H1 (cell line): ENCODE data around the gene NSL1. TPM values are rescaled to one million over a fixed set of nuclear protein-coding genes. Genes with fewer than 3 reads are reported as not detected.

Source experiments
- CTCF ChIA-PET: fragments of 300-600 bp; sonication (Branson Sonifier 250); formaldehyde crosslinking; loops from one replicate; lab custom pipeline; 2021; ENCODE audit not compliant: partially characterized antibody; lab: Charles Lee
- POLR2A ChIA-PET: fragments of 300-600 bp; sonication (Branson Sonifier 250); formaldehyde crosslinking; loops from one replicate; lab custom pipeline; 2021; ENCODE audit warnings: inconsistent platforms; ENCODE audit not compliant: partially characterized antibody; lab: Charles Lee
- DNase-seq, 2 experiments: peaks; one replicate each; pipeline versions ENCODE4 v3.0.0 to v3.0.0-alpha.2; 2010 to 2022; ENCODE audit warnings: low spot score in 2 of 2, low read depth in 1 of 2, mixed read lengths in 1 of 2
- FAIRE-seq: peaks from 2 replicates; lab custom pipeline; 2011; peaks lifted over from hg19 to GRCh38; lab: Jason Lieb, UNC
- H2AFZ ChIP-seq: 2 replicates; pipeline ENCODE4 v1.8.1; 2012; ENCODE audit warnings: low read length, inconsistent platforms
- H2AK5ac ChIP-seq: 2 replicates; pipeline ENCODE4 v1.6.1; 2013; ENCODE audit warnings: low read depth, low read length
- H2BK120ac ChIP-seq: replicated peaks from 2 replicates; pipeline ENCODE3; 2013; ENCODE audit warnings: low read depth, low read length, inconsistent platforms
- H2BK12ac ChIP-seq: 2 replicates; pipeline ENCODE4 v1.6.1; 2013; ENCODE audit warnings: low read depth, low read length
- H2BK15ac ChIP-seq: 2 replicates; pipeline ENCODE4 v1.6.1; 2013; ENCODE audit warnings: low read length
- H2BK20ac ChIP-seq: 2 replicates; pipeline ENCODE4 v1.6.1; 2013; ENCODE audit warnings: low read length
- H2BK5ac ChIP-seq: 2 replicates; pipeline ENCODE4 v1.6.1; 2013; ENCODE audit warnings: low read depth, low read length
- H3K14ac ChIP-seq: 2 replicates; pipeline ENCODE4 v1.6.1; 2013; ENCODE audit warnings: inconsistent platforms; ENCODE audit not compliant: insufficient read length
- H3K18ac ChIP-seq: 2 replicates; pipeline ENCODE4 v1.6.1; 2013; ENCODE audit warnings: low read length; ENCODE audit errors: extremely low read depth
- H3K23ac ChIP-seq: 2 replicates; pipeline ENCODE4 v1.6.1; 2013; ENCODE audit warnings: inconsistent platforms; ENCODE audit not compliant: insufficient read length
- H3K23me2 ChIP-seq: 2 replicates; pipeline ENCODE4 v1.6.1; 2013; ENCODE audit warnings: low read depth, low read length
- H3K27ac ChIP-seq: 2 replicates; pipeline ENCODE4 v1.6.1; 2011; ENCODE audit warnings: low read depth, low read length, inconsistent platforms
- H3K27me3 ChIP-seq, 4 experiments: replicated peaks in 1 of 4; 1 replicate in 1 of 4; 2 replicates in 3 of 4; pipeline versions ENCODE4 v1.6.1 to v1.8.1; 2011 to 2013; ENCODE audit warnings: low read length in 3 of 4, mild to moderate bottlenecking in 3 of 4, inconsistent platforms in 2 of 4, mixed read lengths in 2 of 4, moderate library complexity in 1 of 4; ENCODE audit not compliant: control insufficient read depth in 3 of 4, insufficient read depth in 3 of 4; ENCODE audit errors: extremely low read depth in 1 of 4
- H3K36me3 ChIP-seq, 4 experiments: 2 replicates each; pipeline versions ENCODE4 v1.6.1 to v1.8.1; 2011 to 2013; ENCODE audit warnings: mild to moderate bottlenecking in 4 of 4, low read length in 3 of 4, moderate library complexity in 2 of 4, control low read depth in 1 of 4, inconsistent platforms in 1 of 4; ENCODE audit not compliant: insufficient read depth in 4 of 4, control insufficient read depth in 2 of 4
- H3K4ac ChIP-seq: replicated peaks from 2 replicates; pipeline ENCODE3; 2013; ENCODE audit warnings: low read length, low read depth, mixed read lengths, inconsistent platforms; ENCODE audit not compliant: insufficient read length
- H3K4me1 ChIP-seq, 4 experiments: replicated peaks in 1 of 4; 1 replicate in 1 of 4; 2 replicates in 3 of 4; pipeline versions ENCODE4 v1.6.1 to v1.8.1; 2011 to 2013; ENCODE audit warnings: low read length in 3 of 4, inconsistent platforms in 2 of 4, mixed read lengths in 1 of 4; ENCODE audit not compliant: insufficient read depth in 4 of 4, control insufficient read depth in 3 of 4
- H3K4me2 ChIP-seq, 2 experiments: 2 replicates each; pipeline versions ENCODE4 v1.6.1 to v1.8.1; 2011 to 2013; ENCODE audit warnings: low read depth in 2 of 2, low read length in 2 of 2, control low read depth in 1 of 2, inconsistent platforms in 1 of 2, mild to moderate bottlenecking in 1 of 2; ENCODE audit not compliant: insufficient read depth in 1 of 2
- H3K4me3 ChIP-seq, 4 experiments: fragments of 200-600, 300-600 bp in 1 of 4; sonication (generic), shearing (Covaris generic), sonication (Bioruptor Twin) in 1 of 4; 2 replicates each; pipeline versions ENCODE4 v1.5.1 to v1.8.1; 2011 to 2016; ENCODE audit warnings: low read length in 4 of 4, low read depth in 3 of 4, control low read depth in 2 of 4, inconsistent platforms in 2 of 4, mild to moderate bottlenecking in 2 of 4, mixed read lengths in 1 of 4, moderate library complexity in 1 of 4; ENCODE audit not compliant: insufficient read depth in 2 of 4; ENCODE audit errors: extremely low read depth in 1 of 4
- H3K56ac ChIP-seq: replicated peaks from 2 replicates; pipeline ENCODE3; 2013; ENCODE audit warnings: low read depth, mild to moderate bottlenecking, mixed read lengths, low read length, inconsistent platforms; ENCODE audit not compliant: insufficient read length
- H3K79me1 ChIP-seq: 2 replicates; pipeline ENCODE4 v1.6.1; 2013; ENCODE audit warnings: low read depth, low read length, control low read depth
- H3K79me2 ChIP-seq, 2 experiments: 2 replicates each; pipeline versions ENCODE4 v1.6.1 to v1.8.1; 2012 to 2013; ENCODE audit warnings: low read length in 2 of 2, mild to moderate bottlenecking in 2 of 2, inconsistent platforms in 1 of 2; ENCODE audit not compliant: insufficient read depth in 2 of 2, control insufficient read depth in 1 of 2
- H3K9ac ChIP-seq, 4 experiments: replicated peaks in 1 of 4; 1 replicate in 1 of 4; 2 replicates in 3 of 4; pipeline versions ENCODE4 v1.6.1 to v1.8.1; 2011 to 2013; ENCODE audit warnings: low read depth in 3 of 4, low read length in 3 of 4, control low read depth in 2 of 4, mild to moderate bottlenecking in 2 of 4, moderate library complexity in 2 of 4, inconsistent platforms in 1 of 4; ENCODE audit errors: extremely low read depth in 1 of 4
- H3K9me3 ChIP-seq, 2 experiments: 2 replicates each; pipeline versions ENCODE4 v1.6.1 to v1.8.1; 2012 to 2013; ENCODE audit warnings: mild to moderate bottlenecking in 2 of 2, moderate library complexity in 2 of 2, control low read depth in 1 of 2, inconsistent platforms in 1 of 2, low read depth in 1 of 2, low read length in 1 of 2, mixed read lengths in 1 of 2; ENCODE audit not compliant: insufficient read depth in 2 of 2
- H4K20me1 ChIP-seq, 2 experiments: replicated peaks in 1 of 2; 2 replicates each; pipeline versions ENCODE3 to v1.8.1; 2011 to 2013; ENCODE audit warnings: inconsistent platforms in 2 of 2, low read length in 2 of 2, mild to moderate bottlenecking in 1 of 2; ENCODE audit not compliant: insufficient read depth in 2 of 2, control insufficient read depth in 1 of 2
- H4K5ac ChIP-seq: 2 replicates; pipeline ENCODE4 v1.6.1; 2013; ENCODE audit warnings: low read length, low read depth, mixed read lengths, inconsistent platforms; ENCODE audit not compliant: insufficient read length
- H4K8ac ChIP-seq: 2 replicates; pipeline ENCODE4 v1.8.0; 2013; ENCODE audit warnings: mild to moderate bottlenecking, moderate library complexity, low read length, inconsistent platforms; ENCODE audit not compliant: insufficient read depth; ENCODE audit errors: extremely low read depth
- H4K91ac ChIP-seq: replicated peaks from 2 replicates; pipeline ENCODE3; 2013; ENCODE audit warnings: low read length, mixed read lengths, inconsistent platforms; ENCODE audit not compliant: insufficient read length
- BRCA1 ChIP-seq: IDR thresholded peaks from 2 replicates; pipeline ENCODE4 v1.6.1; 2012; ENCODE audit warnings: low read depth, low read length, improper control_type of control experiment
- GABPA ChIP-seq: IDR thresholded peaks from 2 replicates; pipeline ENCODE4 v1.6.1; 2011; ENCODE audit warnings: mild to moderate bottlenecking, low read length, moderate library complexity, borderline replicate concordance; ENCODE audit not compliant: insufficient read depth
- GTF2F1 ChIP-seq: IDR thresholded peaks from 2 replicates; pipeline ENCODE4 v1.6.1; 2012; ENCODE audit warnings: low read depth, low read length, improper control_type of control experiment, borderline replicate concordance
- polyA plus RNA-seq, 7 experiments: library from polyadenylated mRNA; depleted of rRNA in 3 of 7; stranded (reverse) in 5 of 7; unstranded in 2 of 7; fragments of >200 nt in 5 of 7; fragments of 200-250 nt in 2 of 7; gene quantifications; 1 replicate in 5 of 7; 2 replicates in 1 of 7; 4 replicates in 1 of 7; pipeline versions ENCODE4 v1.2.1 to v1.2.3, GENCODE V29; 2011 to 2013; ENCODE audit warnings: missing spikeins in 2 of 7, mixed read lengths in 2 of 7
- total RNA-seq: library from RNA; stranded (reverse); fragmentation: NEBNext Ultra II Directional; extraction: Animal tissue kit (Norgen Biotek cat#: 25700); gene quantifications from 2 replicates; pipeline ENCODE4 v1.2.1, GENCODE V29; 2021

Gene NSL1
- total and polyA plus RNA-seq, 2 of the 8 experiments (the other 6 are each of a cell fraction or from before 2014, with no cell fraction given), result 25.4 to 51.7 TPM

- Histone ChIP-seq H4K8ac (no peak overlapping the region), H4K5ac (no peak overlapping the region), H3K27ac (no peak overlapping the region), H2BK15ac (no peak overlapping the region), H2AK5ac (no peak overlapping the region), H2BK20ac (no peak overlapping the region), H3K79me1 (peaks cover 6% of the 10 kb centered on the region), H4K91ac (no peak overlapping the region), H2BK5ac (no peak overlapping the region), H4K20me1 (peaks cover 0 to 5% of the 10 kb centered on the region in 2 experiments), H3K23ac (no peak overlapping the region), H3K9me3 (no peaks in the 10 kb centered on the region), H3K4me3 (no peak overlapping the region), H3K27me3 (no peaks in the 10 kb centered on the region), H3K4ac (no peak overlapping the region), H3K18ac (no peak overlapping the region), H2BK120ac (no peak overlapping the region), H3K79me2 (peaks cover 0 to 18% of the 10 kb centered on the region in 2 experiments; a peak in 2 of 4 replicates), H3K14ac (no peak overlapping the region), H3K23me2 (0 out of 2 replicates have a peak, but pooled peaks cover 3% of the 10 kb centered on the region), H3K56ac (no peak overlapping the region), H3K36me3 (peaks cover 0 to 3% (median 0%) of the 10 kb centered on the region in 4 experiments; a peak in 2 of 8 replicates), H3K9ac (no peak overlapping the region), H2BK12ac (no peak overlapping the region), H2AFZ (no peak overlapping the region), H3K4me1 (peaks cover 0 to 10% (median 8%) of the 10 kb centered on the region in 4 experiments; a peak in 5 of 7 replicates), H3K4me2 (peak overlapping the region in 1 of 2 experiments; percentile 32; a peak in 1 of 4 replicates)
- DNase-seq, result no peak
- no peak for FAIRE-seq
- TF ChIP-seq BRCA1 (no peak), GABPA (no peak), GTF2F1 (no peak)
- POLR2A ChIA-PET, result interaction anchor here (1.2 to 1.5 kb wide), 2 partner anchors 15 to 38 kb away, joined by 3 to 4 read pairs; partner anchors contain the start of genes NSL1 and TATDN3
- CTCF ChIA-PET, result interaction anchor here (0.9 to 4.8 kb wide), 5 partner anchors 8 to 298 kb away, joined by 3 to 36 read pairs (median 5); no protein-coding TSS in a partner anchor
Measured at GRCh38 chr1:212753749-212754148, 37.8 kb downstream of the NSL1 start.
